A673 (cell line): ENCODE measurements around the gene CD226. TPM values are rescaled to one million over a fixed set of nuclear protein-coding genes. Genes with fewer than 3 reads are reported as not detected.

Experiments
- BruUV-seq: library from RNA; stranded (reverse); fragments of 400-500 nt; replicated peaks from 2 replicates; lab custom pipeline; 2021; lab: Mats Ljungman, UMichigan
- CTCF ChIA-PET: fragments of 300-600 bp; sonication (Branson Sonifier 250); formaldehyde crosslinking; loops from one replicate; lab custom pipeline; 2022; ENCODE audit warnings: antibody characterized with exemption; lab: Charles Lee
- POLR2A ChIA-PET: fragments of 300-600 bp; sonication (Branson Sonifier 250); formaldehyde crosslinking; loops from one replicate; lab custom pipeline; 2022; ENCODE audit warnings: antibody characterized with exemption; ENCODE audit not compliant: low non-redundant PET; lab: Charles Lee
- DNase-seq: peaks from one replicate; pipeline ENCODE4 v3.0.0-alpha.2; 2015; ENCODE audit warnings: low spot score
- H3K27ac ChIP-seq: fragments of 200-600 bp; sonication (generic); 2 replicates; pipeline ENCODE4 v1.5.1; 2016; ENCODE audit warnings: mixed run types, low read depth, mild to moderate bottlenecking, mixed read lengths, antibody characterized with exemption, low read length; ENCODE audit not compliant: poor library complexity, severe bottlenecking
- H3K27me3 ChIP-seq: fragments of 200-600 bp; sonication (generic); replicated peaks from 2 replicates; pipeline ENCODE4 v1.6.1; 2017; ENCODE audit warnings: mixed run types, low read depth, mild to moderate bottlenecking, mixed read lengths, antibody characterized with exemption, low read length; ENCODE audit not compliant: insufficient read depth, poor library complexity
- H3K36me3 ChIP-seq: fragments of 200-600 bp; sonication (generic); 2 replicates; pipeline ENCODE4 v1.6.1; 2016; ENCODE audit warnings: mixed run types, mild to moderate bottlenecking, mixed read lengths, antibody characterized with exemption, low read length; ENCODE audit not compliant: insufficient read depth, poor library complexity, severe bottlenecking
- H3K4me1 ChIP-seq: fragments of 200-600 bp; sonication (generic); 2 replicates; pipeline ENCODE4 v1.6.1; 2017; ENCODE audit warnings: mixed run types, mild to moderate bottlenecking, mixed read lengths, antibody characterized with exemption, low read length; ENCODE audit not compliant: insufficient read depth, poor library complexity, severe bottlenecking
- H3K4me3 ChIP-seq: fragments of 200-600 bp; sonication (generic); 2 replicates; pipeline ENCODE4 v1.5.1; 2016; ENCODE audit warnings: low read depth, mixed run types, mild to moderate bottlenecking, mixed read lengths, low read length; ENCODE audit not compliant: poor library complexity, severe bottlenecking
- H3K9me3 ChIP-seq: fragments of 200-600 bp; sonication (generic); 2 replicates; pipeline ENCODE4 v1.6.1; 2016; ENCODE audit warnings: mixed run types, low read depth, mild to moderate bottlenecking, mixed read lengths, antibody characterized with exemption, low read length; ENCODE audit not compliant: poor library complexity, severe bottlenecking
- CTCF ChIP-seq: fragments of 300-800, 200-600 bp; sonication (generic); conservative IDR thresholded peaks from 2 replicates; pipeline ENCODE4 v1.5.1; 2017; ENCODE audit warnings: low read depth, mild to moderate bottlenecking, antibody characterized with exemption, low read length, moderate library complexity, mixed read lengths
- EZH2 ChIP-seq: fragments of 200-600 bp; sonication (generic); IDR thresholded peaks from 2 replicates; pipeline ENCODE4 v1.6.1; 2017; ENCODE audit warnings: borderline replicate concordance, low read depth, mild to moderate bottlenecking, mixed read lengths, antibody characterized with exemption, low read length; ENCODE audit not compliant: poor library complexity, severe bottlenecking
- intact Hi-C: fragments of 100-400 bp; cut with micrococcal nuclease; formaldehyde crosslinking; loops from one replicate; pipeline ENCODE4 v1.10.0; 2022; ENCODE audit not compliant: unreplicated experiment
- total RNA-seq: library from RNA; stranded (reverse); gene quantifications from 2 replicates; pipeline ENCODE4 v1.2.3, GENCODE V29; 2021

CD226 gene
- total RNA-seq, 1 experiment from 2014 or later, result 0.71 TPM

DNA sequence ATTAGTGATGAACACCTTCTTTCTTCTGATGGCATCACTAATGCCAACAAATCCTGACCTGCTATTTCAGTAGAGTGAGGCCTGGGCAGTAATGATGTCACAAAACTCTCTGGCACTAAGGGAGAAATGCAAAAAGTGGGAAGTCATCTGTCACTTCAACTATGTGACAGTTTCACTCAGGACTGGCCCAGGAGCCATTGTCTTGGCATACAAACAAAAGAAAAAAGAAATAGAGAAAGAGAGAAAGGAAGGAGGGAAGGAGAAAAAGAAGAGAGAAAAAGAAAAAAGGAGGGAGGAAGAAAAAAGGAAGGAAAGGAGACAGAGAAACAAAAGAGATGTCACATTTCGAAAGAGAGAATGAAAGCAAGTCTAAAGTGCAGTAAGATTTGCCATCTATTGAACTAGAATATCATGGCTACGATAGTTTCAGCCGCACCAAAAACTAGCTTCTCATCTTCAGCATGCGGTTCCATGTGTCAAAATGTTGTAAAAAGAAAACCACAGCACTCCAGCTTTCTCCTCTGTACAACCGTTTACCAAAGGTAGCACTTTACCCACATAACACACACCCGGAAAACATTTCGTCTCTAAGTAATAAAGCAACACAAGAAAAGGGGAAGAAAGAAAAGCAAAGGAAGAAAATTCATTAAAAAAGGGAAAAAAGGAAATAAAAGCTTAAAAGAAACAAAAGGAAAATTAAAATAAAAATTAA is 50.1 kb downstream of the CD226 start:
- BruUV-seq, result no TSS peak
- Histone ChIP-seq H3K9me3 (no peaks in the 10 kb centered on the region), H3K4me1 (no peaks in the 10 kb centered on the region), H3K36me3 (no peaks in the 10 kb centered on the region), H3K27me3 (no peaks in the 10 kb centered on the region), H3K4me3 (no peak overlapping the region), H3K27ac (no peak overlapping the region)
- intact Hi-C loops, result no loop called here
- ChIA-PET POLR2A (no interaction called here), CTCF (no interaction called here)
- TF ChIP-seq CTCF (no peak), EZH2 (no peak)
- DNase-seq, result no peak

DNA sequence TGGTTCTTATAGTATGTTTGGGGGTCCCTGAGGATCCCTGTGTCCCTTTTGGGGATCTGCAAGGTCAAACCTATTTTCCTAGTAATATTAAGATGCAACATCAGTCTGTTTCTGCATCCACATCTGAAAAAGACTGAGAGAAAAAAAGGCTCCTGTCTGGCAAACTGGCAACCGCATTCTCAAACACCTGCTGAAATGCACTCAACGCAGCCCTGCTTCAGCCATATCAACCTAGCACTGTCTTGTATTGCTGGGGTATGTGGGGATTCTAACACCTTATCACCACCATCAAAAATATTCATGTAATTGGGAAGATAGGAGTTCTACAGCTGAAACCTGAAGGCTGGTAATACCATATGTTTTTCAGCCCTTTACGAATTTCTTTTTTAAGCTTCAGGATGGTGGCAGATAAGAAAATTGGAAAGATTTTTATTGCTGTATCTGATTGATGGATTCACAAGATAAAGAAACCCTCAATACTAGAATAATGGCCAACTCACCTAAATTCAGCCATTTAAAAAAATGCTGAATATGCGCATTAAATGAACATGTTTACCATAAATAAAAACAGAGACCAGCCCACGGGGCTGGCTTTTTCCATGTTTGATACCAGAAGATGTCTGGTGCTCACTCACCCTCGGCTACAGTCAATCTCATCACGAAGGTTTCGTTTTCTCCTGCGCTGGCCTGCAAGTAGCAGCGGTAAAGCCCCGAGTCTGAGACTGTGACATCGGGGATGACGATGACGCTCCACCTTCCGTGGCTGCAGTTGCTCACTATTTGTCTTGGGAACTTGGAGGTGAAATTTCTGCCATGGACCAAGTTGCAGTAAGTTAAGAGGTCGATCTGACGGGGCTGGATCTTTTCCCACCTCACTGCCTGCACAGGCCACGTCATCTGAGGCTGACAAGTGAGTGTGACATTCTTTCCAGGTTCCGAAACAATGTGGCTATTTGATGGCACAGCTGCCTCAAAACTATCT is 52.3 kb downstream of the CD226 start:
- H3K27ac ChIP-seq, result no peak overlapping the region
- H3K4me3 ChIP-seq, result no peak overlapping the region
- no peaks in the 10 kb centered on the region for H3K9me3 ChIP-seq
- no TSS peak for BruUV-seq
- POLR2A ChIA-PET, result no interaction called here
- DNase-seq, result no peak
- no peaks in the 10 kb centered on the region for H3K36me3 ChIP-seq
- H3K4me1 ChIP-seq, result no peaks in the 10 kb centered on the region
- TF ChIP-seq EZH2 (no peak), CTCF (no peak)
- intact Hi-C loops, result no loop called here
- CTCF ChIA-PET, result no interaction called here
- H3K27me3 ChIP-seq, result no peaks in the 10 kb centered on the region

DNA sequence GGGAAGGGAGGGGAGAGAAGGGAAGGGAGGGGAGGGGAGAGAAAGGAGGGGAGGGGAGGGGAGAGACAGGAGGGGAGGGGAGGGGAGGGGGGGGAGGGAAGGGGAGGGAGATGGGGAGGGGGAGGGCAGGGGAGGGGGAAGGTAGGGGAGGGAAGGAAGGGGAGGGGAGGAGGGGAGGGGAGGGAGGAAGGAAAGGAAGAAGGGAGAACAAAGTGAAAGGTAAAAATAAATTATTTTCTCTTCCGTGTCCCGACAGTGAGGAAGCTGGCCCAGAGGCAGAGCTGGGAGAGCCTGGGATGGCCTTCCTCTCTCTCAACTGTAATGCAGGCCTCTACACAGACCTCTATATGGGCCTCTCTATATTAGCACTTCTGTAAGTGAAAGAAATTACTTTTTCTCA is 53.2 kb downstream of the CD226 start:
- Histone ChIP-seq H3K9me3 (no peaks in the 10 kb centered on the region), H3K36me3 (no peaks in the 10 kb centered on the region), H3K27ac (no peak overlapping the region), H3K4me3 (no peak overlapping the region), H3K4me1 (no peaks in the 10 kb centered on the region), H3K27me3 (no peaks in the 10 kb centered on the region)
- intact Hi-C loops, result no loop called here
- CTCF ChIA-PET, result no interaction called here
- BruUV-seq, result no TSS peak
- DNase-seq, result no peak
- POLR2A ChIA-PET, result no interaction called here
- TF ChIP-seq CTCF (no peak), EZH2 (no peak)
